ENCODE results near the gene CCDC93.
A peak's percentile ranks its signal among the peaks of the same experiment; 100 is the strongest.

CCDC93 gene

GRCh38 chr2:118013724-118014491, at the start of gene CCDC93:
CCDC93 (minus strand) TSS chr2:118014070; CDS start chr2:118013995, 75 bp downstream.
- peak; percentile 56 for DNase-seq (ENCODE audit: low read depth, low spot score)

- no peak for DNase-seq (ENCODE audit: low read depth, low spot score)
Measured at GRCh38 chr2:118062669-118063068, 48.8 kb upstream of the CCDC93 start.

- DNase-seq (ENCODE audit: low read depth, low spot score): no peak
Measured at GRCh38 chr2:118062048-118062447, 48.2 kb upstream of the CCDC93 start.

DNA sequence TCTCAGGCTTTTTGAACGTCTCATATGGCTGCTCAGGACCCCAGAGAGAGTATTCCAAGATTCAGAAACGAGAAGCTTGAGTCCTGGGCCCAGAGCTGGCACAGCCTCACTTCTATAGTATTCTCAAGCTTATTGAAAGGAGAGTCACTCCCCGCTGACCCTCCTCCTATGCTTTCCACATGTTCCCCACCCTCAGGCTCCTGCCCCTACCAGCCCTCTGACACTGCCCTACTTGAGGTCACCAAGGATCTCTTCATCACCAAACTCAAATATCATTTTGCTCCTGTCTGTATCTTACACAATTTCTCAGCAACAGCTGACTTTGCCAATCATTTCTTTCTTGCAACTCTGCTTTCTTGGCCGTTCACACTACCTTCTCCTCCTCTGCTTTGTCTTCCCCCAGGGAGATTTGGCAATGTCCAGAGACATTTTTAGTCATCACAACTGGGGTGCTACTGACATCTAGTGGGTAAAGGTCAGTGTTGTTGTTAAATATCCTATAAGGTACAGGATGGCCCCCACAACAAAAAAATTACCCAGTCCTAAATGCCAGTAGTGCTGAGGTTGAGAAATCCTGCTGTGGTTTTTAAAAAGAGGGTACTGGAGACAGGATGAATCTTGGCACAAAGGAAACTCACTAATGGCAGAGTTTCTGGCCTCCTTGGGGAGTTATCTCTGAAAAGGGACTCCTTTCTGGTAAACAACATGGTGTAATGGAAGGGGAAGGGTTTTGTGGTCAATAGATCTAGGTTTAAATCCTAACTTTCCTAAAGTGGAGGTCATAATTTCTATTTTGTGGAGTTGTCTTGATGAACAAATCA, 47.5 kb upstream of the CCDC93 start:
- no peak for DNase-seq (ENCODE audit: low read depth, low spot score)

DNA sequence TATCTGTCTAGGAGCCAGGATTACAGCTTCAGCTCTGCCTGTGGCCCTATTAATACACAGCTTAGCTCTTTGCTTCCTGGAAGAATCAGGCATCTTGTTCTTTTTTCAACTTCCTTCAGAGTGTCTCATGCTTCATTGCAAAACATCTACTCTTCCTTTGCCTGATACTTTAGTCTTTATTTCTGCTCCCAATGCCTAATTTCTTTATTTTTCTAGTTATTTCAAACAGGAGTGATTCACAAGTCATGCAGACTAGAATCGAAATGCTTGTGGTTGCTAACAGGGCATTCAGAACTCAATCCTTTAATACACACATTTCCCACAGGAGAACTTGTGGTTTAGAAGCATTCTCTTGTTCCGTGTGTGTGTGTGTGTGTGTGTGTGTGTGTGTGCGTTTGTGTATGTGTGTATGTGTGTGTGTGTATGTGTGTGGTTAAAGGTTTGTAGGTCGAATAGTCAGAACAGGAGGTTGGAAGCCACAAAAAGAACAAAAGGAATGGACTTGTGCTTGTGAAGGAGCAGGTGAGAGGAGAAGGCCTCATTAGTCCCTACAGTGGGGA, 46.1 kb upstream of the CCDC93 start:
- no peak for DNase-seq (ENCODE audit: low read depth, low spot score)

GRCh38 chr2:118058951-118059350, 45.1 kb upstream of the CCDC93 start:
- DNase-seq (ENCODE audit: low read depth, low spot score): no peak

- DNase-seq (ENCODE audit: low read depth, low spot score): no peak
Measured at GRCh38 chr2:118056801-118057200, 42.9 kb upstream of the CCDC93 start.

DNA sequence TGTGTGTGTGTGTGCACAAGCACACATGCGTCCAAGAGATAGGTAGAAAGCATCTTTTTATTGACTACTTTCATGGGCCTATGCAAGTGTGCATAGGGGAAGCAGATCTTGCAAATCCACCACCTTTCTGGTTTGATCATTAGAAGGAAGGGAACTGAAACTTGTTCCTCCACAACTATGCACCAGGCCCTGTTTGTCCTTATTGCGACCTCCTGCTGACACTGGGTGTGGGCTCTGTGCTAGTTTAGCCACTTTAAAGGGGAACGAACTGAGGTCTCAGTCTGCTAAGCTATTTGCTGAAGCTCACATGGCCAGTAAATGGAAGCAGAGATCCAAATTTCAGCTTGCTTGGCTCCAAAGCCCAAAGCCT, 42.3 kb upstream of the CCDC93 start:
- DNase-seq (ENCODE audit: low read depth, low spot score): no peak

- no peak for DNase-seq (ENCODE audit: low read depth, low spot score)
Measured at GRCh38 chr2:118055512-118056164, 41.8 kb upstream of the CCDC93 start.

DNA sequence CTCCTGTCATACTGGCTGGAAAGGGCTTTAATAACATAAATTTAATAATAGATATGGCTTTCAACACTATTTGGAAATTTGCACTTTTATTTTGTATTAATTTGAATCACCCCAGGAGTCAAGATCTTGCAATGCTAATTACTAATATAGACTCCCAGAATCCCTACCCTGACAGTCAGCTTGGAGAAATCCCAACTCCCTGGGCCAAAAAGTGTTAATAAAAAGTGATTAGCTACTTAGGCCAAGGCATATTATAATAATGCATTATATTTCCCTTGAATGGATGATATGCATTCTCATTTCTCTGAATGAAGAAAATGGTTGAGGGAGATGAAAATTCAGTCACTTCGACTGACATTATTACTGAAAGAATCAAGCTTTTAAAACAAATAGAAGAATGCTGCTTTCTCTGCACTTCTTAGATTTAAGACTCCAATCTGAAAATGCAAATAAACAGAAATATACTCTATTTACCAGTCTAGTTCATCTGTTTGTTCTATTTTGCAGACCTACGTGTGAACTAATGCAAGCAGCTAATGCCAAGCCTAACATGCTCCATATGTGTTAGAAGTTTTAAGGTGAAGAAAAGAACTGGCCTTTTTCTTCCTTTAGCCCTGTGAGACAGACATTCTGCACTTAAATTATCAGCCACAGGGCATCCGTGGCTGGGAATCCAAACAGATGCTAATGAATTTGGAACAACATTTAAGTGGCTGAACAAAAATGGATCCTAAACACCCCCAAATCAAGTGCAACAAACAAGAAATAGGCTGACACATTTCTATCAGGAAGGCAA, 40.5 kb upstream of the CCDC93 start:
- no peak for DNase-seq (ENCODE audit: low read depth, low spot score)

- no peak for DNase-seq (ENCODE audit: low read depth, low spot score)
Measured at GRCh38 chr2:118053681-118054080, 39.8 kb upstream of the CCDC93 start.

GRCh38 chr2:118052474-118052873, 38.6 kb upstream of the CCDC93 start:
- no peak for DNase-seq (ENCODE audit: low read depth, low spot score)

DNA sequence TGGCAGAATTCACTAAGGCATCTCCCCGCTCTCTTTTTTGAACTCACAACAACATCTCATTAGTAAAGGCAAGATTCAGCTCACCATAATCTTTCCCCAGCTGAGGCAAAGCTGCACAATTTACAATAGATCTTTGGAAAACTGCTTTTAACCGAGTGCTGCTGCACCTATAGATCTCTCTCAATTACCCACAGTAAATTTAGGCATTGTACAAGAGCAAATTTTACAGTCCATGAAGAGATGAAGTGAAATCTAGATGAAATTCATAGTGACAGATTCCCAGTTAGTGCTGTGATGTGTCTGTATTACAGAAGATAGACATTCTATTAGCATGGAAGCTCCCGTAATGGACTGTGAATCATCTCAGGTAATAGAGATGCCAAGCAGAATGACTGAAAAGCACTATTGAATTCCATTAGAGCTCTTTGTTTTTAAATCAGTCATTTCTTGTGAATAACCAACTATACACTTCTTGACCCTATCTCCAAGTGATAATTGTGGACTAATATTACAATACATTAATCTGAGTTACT, 38.0 kb upstream of the CCDC93 start:
- DNase-seq (ENCODE audit: low read depth, low spot score): no peak

DNA sequence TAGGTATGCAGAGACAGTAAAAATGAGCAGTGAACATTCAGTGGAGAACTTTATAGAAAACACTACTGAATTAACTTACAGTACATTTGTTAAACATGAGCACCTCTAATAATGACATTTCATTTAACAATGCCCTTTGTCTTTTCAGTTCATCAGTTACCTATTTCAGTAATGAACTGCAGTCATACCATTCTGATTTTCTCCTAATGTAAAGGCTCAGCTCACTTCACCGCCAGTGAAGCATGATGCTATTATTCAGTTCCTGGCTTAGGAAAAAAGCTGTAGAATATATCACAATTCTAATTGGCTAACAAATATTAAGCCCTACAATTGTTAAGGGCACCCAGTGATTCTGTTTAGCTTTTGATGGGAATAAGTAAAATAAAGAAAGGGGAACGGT, 37.1 kb upstream of the CCDC93 start:
- no peak for DNase-seq (ENCODE audit: low read depth, low spot score)

DNA sequence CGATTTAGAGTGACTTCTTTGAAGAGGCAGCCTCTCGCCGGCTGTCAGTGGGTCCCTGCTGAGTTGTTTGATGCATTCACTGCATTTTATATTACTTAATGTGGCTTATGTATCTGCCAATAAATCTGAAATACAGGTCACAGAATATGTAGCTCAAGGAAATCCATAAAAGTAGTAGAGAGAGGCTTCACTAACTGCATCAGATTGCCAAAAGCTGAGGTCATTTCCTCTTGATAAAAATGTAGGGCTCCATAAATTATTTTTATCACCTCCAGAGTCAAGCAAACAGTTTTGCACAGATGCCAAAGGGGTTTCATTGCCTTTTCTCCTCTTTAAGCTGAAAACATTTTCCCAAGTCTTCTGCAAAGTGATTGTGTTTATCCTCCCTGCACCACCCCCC, 36.5 kb upstream of the CCDC93 start:
- DNase-seq (ENCODE audit: low read depth, low spot score): no peak

- DNase-seq (ENCODE audit: low read depth, low spot score): no peak
Measured at GRCh38 chr2:118049816-118050140, 35.9 kb upstream of the CCDC93 start.

- DNase-seq (ENCODE audit: low read depth, low spot score): no peak
Measured at GRCh38 chr2:118049140-118049815, 35.4 kb upstream of the CCDC93 start.

DNA sequence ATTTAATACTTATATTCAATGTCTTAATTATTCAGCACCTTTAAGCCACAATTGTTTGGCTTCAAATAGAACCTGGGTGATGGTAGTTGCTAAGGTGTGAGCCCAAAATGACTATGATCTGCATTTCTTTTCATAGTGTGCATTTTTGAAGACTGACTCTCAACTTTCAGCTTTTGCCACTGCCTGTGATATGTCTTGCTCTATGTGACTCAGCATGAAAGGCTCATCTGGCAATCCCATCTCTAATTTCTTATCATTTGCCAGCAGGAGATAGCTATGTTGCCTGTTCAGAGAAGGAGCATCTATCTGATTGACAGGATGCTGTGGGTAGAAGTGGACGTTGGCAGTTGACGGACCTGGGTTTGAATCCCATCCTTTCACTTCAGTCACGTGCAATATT, 34.5 kb upstream of the CCDC93 start:
- DNase-seq (ENCODE audit: low read depth, low spot score): no peak

- DNase-seq (ENCODE audit: low read depth, low spot score): no peak
Measured at GRCh38 chr2:118047380-118047826, 33.5 kb upstream of the CCDC93 start.

- DNase-seq (ENCODE audit: low read depth, low spot score): no peak
Measured at GRCh38 chr2:118046634-118047210, 32.9 kb upstream of the CCDC93 start.

All from activated naive CD8-positive, alpha-beta T cell treated with anti-CD3 and anti-CD28 coated beads, Interleukin-2, amount 50 U/mL, for 16 hours (primary cell).